SK-N-SH (cell line): ENCODE results near the gene ZNF503. TPM values are rescaled to one million over a fixed set of nuclear protein-coding genes. Genes with fewer than 3 reads are reported as not detected.

Experiments used
- CTCF ChIA-PET: fragments of 300-600, 350-600 bp; formaldehyde crosslinking; extraction: SDS; loops from one replicate; lab custom pipeline; 2021; lab: Yijun Ruan, JAX
- POLR2A ChIA-PET: fragments of 350-600 bp; sonication (Branson Sonifier 250); formaldehyde crosslinking; extraction: SDS; loops from one replicate; lab custom pipeline; 2020; ENCODE audit warnings: antibody characterized with exemption, inconsistent platforms; lab: Yijun Ruan, JAX
- DNase-seq: peaks from one replicate; pipeline ENCODE4 v3.0.0; 2012
- H2AFZ ChIP-seq: fragments of 200-600 bp; sonication (generic); 2 replicates; pipeline ENCODE4 v1.8.1; 2016; ENCODE audit warnings: antibody characterized with exemption, mild to moderate bottlenecking, low read depth
- H3F3A ChIP-seq: fragments of 200-600 bp; sonication (generic); replicated peaks from 2 replicates; pipeline ENCODE3; 2016; ENCODE audit warnings: antibody characterized with exemption, mild to moderate bottlenecking; ENCODE audit not compliant: insufficient read depth
- H3K27ac ChIP-seq, 2 experiments: fragments of 200-500 bp in 1 of 2; fragments of 200-600 bp in 1 of 2; sonication (Bioruptor generic) in 1 of 2; sonication (generic), shearing (Covaris generic) in 1 of 2; 2 replicates each; pipeline versions ENCODE4 v1.5.1 to v1.6.1; 2014 to 2016; ENCODE audit warnings: low read depth in 2 of 2, inconsistent platforms in 1 of 2, low read length in 1 of 2, mild to moderate bottlenecking in 1 of 2, mixed read lengths in 1 of 2
- H3K27me3 ChIP-seq: fragments of 200-600 bp; sonication (generic), shearing (Covaris generic); 2 replicates; pipeline ENCODE4 v1.6.1; 2016; ENCODE audit warnings: mixed run types; ENCODE audit not compliant: insufficient read depth
- H3K36me3 ChIP-seq, 2 experiments: fragments of 200-500 bp in 1 of 2; fragments of 200-600 bp in 1 of 2; sonication (Bioruptor generic) in 1 of 2; sonication (generic) in 1 of 2; replicated peaks in 1 of 2; 2 replicates each; pipeline versions ENCODE3 to v1.5.1; 2014 to 2016; ENCODE audit warnings: low read length in 1 of 2, mild to moderate bottlenecking in 1 of 2; ENCODE audit not compliant: insufficient read depth in 2 of 2, control insufficient read depth in 1 of 2
- H3K4me1 ChIP-seq, 2 experiments: fragments of 200-500 bp in 1 of 2; fragments of 200-600 bp in 1 of 2; sonication (Bioruptor generic) in 1 of 2; sonication (generic), shearing (Covaris generic) in 1 of 2; 2 replicates each; pipeline versions ENCODE4 v1.5.1 to v1.6.1; 2014 to 2016; ENCODE audit warnings: low read depth in 1 of 2, low read length in 1 of 2, mixed run types in 1 of 2; ENCODE audit not compliant: insufficient read depth in 2 of 2, control insufficient read depth in 1 of 2
- H3K4me2 ChIP-seq: fragments of 200-600 bp; sonication (generic), shearing (Covaris generic); 2 replicates; pipeline ENCODE4 v1.6.1; 2017; ENCODE audit warnings: mixed run types
- H3K4me3 ChIP-seq, 2 experiments: fragments of 200-500 bp in 1 of 2; fragments of 200-600 bp in 1 of 2; sonication (Bioruptor generic) in 1 of 2; sonication (generic), shearing (Covaris generic) in 1 of 2; 2 replicates each; pipeline versions ENCODE4 v1.5.1 to v1.8.1; 2014 to 2016; ENCODE audit warnings: low read depth in 2 of 2, inconsistent platforms in 1 of 2, low read length in 1 of 2, mild to moderate bottlenecking in 1 of 2, mixed read lengths in 1 of 2, moderate library complexity in 1 of 2
- H3K79me2 ChIP-seq: fragments of 200-600 bp; sonication (generic); 2 replicates; pipeline ENCODE4 v1.8.1; 2017; ENCODE audit warnings: mild to moderate bottlenecking; ENCODE audit not compliant: insufficient read depth
- H3K9ac ChIP-seq: fragments of 200-600 bp; sonication (generic); 2 replicates; pipeline ENCODE4 v1.6.1; 2017; ENCODE audit warnings: mixed run types
- H3K9me2 ChIP-seq: fragments of 200-600 bp; sonication (generic); 2 replicates; pipeline ENCODE4 v1.6.1; 2017; ENCODE audit warnings: mixed run types
- H3K9me3 ChIP-seq: fragments of 200-600 bp; sonication (generic); 2 replicates; pipeline ENCODE4 v1.6.1; 2017; ENCODE audit warnings: mixed run types, mild to moderate bottlenecking, moderate library complexity
- H4K20me1 ChIP-seq: fragments of 200-600 bp; sonication (generic); 2 replicates; pipeline ENCODE4 v1.6.1; 2017; ENCODE audit warnings: mild to moderate bottlenecking, mixed run types; ENCODE audit not compliant: insufficient read depth
- CTCF ChIP-seq: fragments of 200-600 bp; sonication (generic); IDR thresholded peaks from 2 replicates; pipeline ENCODE4 v1.6.1; 2017; ENCODE audit warnings: antibody characterized with exemption, mild to moderate bottlenecking, moderate library complexity
- EZH2phosphoT487 ChIP-seq: fragments of 200-600 bp; sonication (generic); IDR thresholded peaks from 2 replicates; pipeline ENCODE4 v1.6.1; 2017; ENCODE audit warnings: low read depth, mixed run types, mild to moderate bottlenecking, antibody characterized with exemption, moderate library complexity, borderline replicate concordance
- GATA2 ChIP-seq: sonication (generic); formaldehyde crosslinking; IDR thresholded peaks from 2 replicates; pipeline ENCODE4 v1.5.0; 2020; ENCODE audit warnings: mild to moderate bottlenecking, missing genetic modification reagents
- JUND ChIP-seq: IDR thresholded peaks from 2 replicates; pipeline ENCODE4 v1.4.0; 2012
- PBX3 ChIP-seq: IDR thresholded peaks from 2 replicates; pipeline ENCODE4; 2012
- RAD21 ChIP-seq: IDR thresholded peaks from 2 replicates; pipeline ENCODE4 v1.6.1; 2012; ENCODE audit warnings: mild to moderate bottlenecking, low read length
- REST ChIP-seq: IDR thresholded peaks from 2 replicates; pipeline ENCODE4 v1.6.1; 2012; ENCODE audit warnings: mild to moderate bottlenecking, low read depth, low read length, moderate library complexity
- RXRA ChIP-seq: IDR thresholded peaks from 2 replicates; pipeline ENCODE4 v1.4.0; 2012; ENCODE audit warnings: low read depth, mild to moderate bottlenecking, borderline replicate concordance
- SIN3A ChIP-seq: IDR thresholded peaks from 2 replicates; pipeline ENCODE4 v1.6.1; 2012; ENCODE audit warnings: low read depth, mild to moderate bottlenecking, low read length, moderate library complexity, borderline replicate concordance
- SMC3 ChIP-seq: IDR thresholded peaks from 2 replicates; pipeline ENCODE4 v1.6.1; 2012; ENCODE audit warnings: low read depth, low read length, improper control_type of control experiment
- TAF1 ChIP-seq: IDR thresholded peaks from 2 replicates; pipeline ENCODE4 v1.6.1; 2012; ENCODE audit warnings: low read depth, mild to moderate bottlenecking, low read length, moderate library complexity, borderline replicate concordance
- USF2 ChIP-seq: fragments of 150-350 bp; IDR thresholded peaks from 2 replicates; pipeline ENCODE4 v1.6.1; 2017; ENCODE audit warnings: antibody characterized with exemption, low read length, low read depth, borderline replicate concordance
- YY1 ChIP-seq: IDR thresholded peaks from 2 replicates; pipeline ENCODE4 v1.4.0; 2012; ENCODE audit warnings: low read depth, mild to moderate bottlenecking
- ZBTB33 ChIP-seq: IDR thresholded peaks from 2 replicates; pipeline ENCODE4 v1.4.0; 2012; ENCODE audit warnings: low read depth, borderline replicate concordance
- WGBS: methylation state at CpG from one replicate; pipeline ENCODE4 v1.1.6; 2017; ENCODE audit warnings: low lambda C conversion rate; 5-methylcytosine and 5-hydroxymethylcytosine counted together
- polyA plus RNA-seq, 3 experiments: library from polyadenylated mRNA; depleted of rRNA; stranded (reverse); fragments of >200 nt; gene quantifications; 2 replicates each; pipeline ENCODE4 v1.2.3, GENCODE V29; 2012

ZNF503 gene
- polyA plus RNA-seq, 1 of the 3 experiments (the other 2 are of a cell fraction): 5.9 TPM

- TF ChIP-seq REST (no peak), SMC3 (no peak)
Observed at GRCh38 chr10:75430000-75430763, 28.6 kb upstream of the ZNF503 start (continued).

- no peak overlapping the region for H3K4me2 ChIP-seq
- H3K9me3 ChIP-seq: no peaks in the 10 kb centered on the region
- H2AFZ ChIP-seq: no peak overlapping the region
- H3K9ac ChIP-seq: no peak overlapping the region
- H3K79me2 ChIP-seq: no peaks in the 10 kb centered on the region
- H3K4me1 ChIP-seq: peaks cover 0 to 8% of the 10 kb centered on the region in 2 experiments; a peak in 1 of 4 replicates
- no peaks in the 10 kb centered on the region for H3K9me2 ChIP-seq
- no peak overlapping the region for H3K27ac ChIP-seq
- ChIA-PET CTCF (interaction anchor here (1.3 kb wide), 1 partner anchor 12 kb away, joined by 5 read pairs; no protein-coding TSS in a partner anchor), POLR2A (no interaction called here)
- H3F3A ChIP-seq: no peaks in the 10 kb centered on the region
- no peaks in the 10 kb centered on the region for H3K36me3 ChIP-seq
- H3K27me3 ChIP-seq: no peaks in the 10 kb centered on the region
- 89% methylated on average over 5 of the region's 5 CpGs for WGBS
- no peak overlapping the region for H3K4me3 ChIP-seq
- H4K20me1 ChIP-seq: no peaks in the 10 kb centered on the region
- DNase-seq: no peak
- TF ChIP-seq ZBTB33: no peak
- no peak for TF ChIP-seq YY1
- TF ChIP-seq TAF1: no peak
- no peak for TF ChIP-seq JUND
- no peak for TF ChIP-seq RXRA
- TF ChIP-seq USF2: no peak
- no peak for TF ChIP-seq CTCF
- TF ChIP-seq PBX3: no peak
- TF ChIP-seq REST: no peak
- no peak for TF ChIP-seq GATA2 (CRISPR knock-in tag)
- no peak for TF ChIP-seq EZH2phosphoT487
- no peak for TF ChIP-seq SIN3A
- TF ChIP-seq RAD21: no peak
Observed at GRCh38 chr10:75429159-75429827, 27.7 kb upstream of the ZNF503 start.
